OCI-LY3 (cell line): Measurements from ENCODE around the gene IQCB1.

Source experiments
- CTCF ChIP-seq: fragments of 200-600, 300-600 bp; sonication (generic); IDR thresholded peaks from 2 replicates; pipeline ENCODE4 v1.5.1; 2014; ENCODE audit warnings: antibody characterized with exemption, low read length, low read depth
- EZH2phosphoT487 ChIP-seq: fragments of 200-600 bp; shearing (Covaris generic); IDR thresholded peaks from 2 replicates; pipeline ENCODE4 v1.6.1; 2018; ENCODE audit warnings: antibody characterized with exemption, mixed run types, low read depth

- TF ChIP-seq CTCF (no peak), EZH2phosphoT487 (no peak)
These were observed 1.2 kb upstream of the IQCB1 start for GRCh38 chr3:121836064-121836463.
